ENCODE measurements around the gene CLDN22. TPM values are rescaled to one million over a fixed set of nuclear protein-coding genes. Genes with fewer than 3 reads are reported as not detected.

CLDN22 gene
- not detected in 2 replicates for total RNA-seq

GRCh38 chr4:183320211-183321059 is at the start of gene CLDN22:
Gene CLDN22 (minus strand): TSS chr4:183320276. CDS start chr4:183320218, 58 bp downstream.
- no peak for DNase-seq (ENCODE audit: low read depth in 2 of 2)

- no peak for DNase-seq (ENCODE audit: low read depth in 2 of 2)
These were observed 49.0 kb upstream of the CLDN22 start for GRCh38 chr4:183369073-183369472.

GRCh38 chr4:183366206-183366835 is 46.2 kb upstream of the CLDN22 start:
- no peak for DNase-seq (ENCODE audit: low read depth in 2 of 2)

GRCh38 chr4:183364025-183364424 is 43.9 kb upstream of the CLDN22 start:
- DNase-seq (ENCODE audit: low read depth in 2 of 2): no peak

GRCh38 chr4:183362916-183363542 is 43.0 kb upstream of the CLDN22 start:
- DNase-seq (ENCODE audit: low read depth in 2 of 2): peak; percentile 42 to 44

GRCh38 chr4:183362036-183362435 is 42.0 kb upstream of the CLDN22 start:
- no peak for DNase-seq (ENCODE audit: low read depth in 2 of 2)

- DNase-seq (ENCODE audit: low read depth in 2 of 2): peak in 1 of 2 donors; percentile 52
These were observed 40.3 kb upstream of the CLDN22 start for GRCh38 chr4:183360161-183360919.

- DNase-seq (ENCODE audit: low read depth in 2 of 2): no peak
These were observed 38.2 kb upstream of the CLDN22 start for GRCh38 chr4:183358215-183358755.

- no peak for DNase-seq (ENCODE audit: low read depth in 2 of 2)
These were observed 37.0 kb upstream of the CLDN22 start for GRCh38 chr4:183356931-183357675.

- DNase-seq (ENCODE audit: low read depth in 2 of 2): no peak
These were observed 36.2 kb upstream of the CLDN22 start for GRCh38 chr4:183356173-183356830.

- peak; percentile 55 to 90 for DNase-seq (ENCODE audit: low read depth in 2 of 2)
These were observed 35.3 kb upstream of the CLDN22 start for GRCh38 chr4:183355405-183355804.

- DNase-seq (ENCODE audit: low read depth in 2 of 2): no peak
These were observed 34.1 kb upstream of the CLDN22 start for GRCh38 chr4:183354219-183354618.

GRCh38 chr4:183353557-183353956 is 33.5 kb upstream of the CLDN22 start:
- no peak for DNase-seq (ENCODE audit: low read depth in 2 of 2)

- DNase-seq (ENCODE audit: low read depth in 2 of 2): no peak
These were observed 32.5 kb upstream of the CLDN22 start for GRCh38 chr4:183352546-183352945.

GRCh38 chr4:183350317-183351071 is 30.4 kb upstream of the CLDN22 start:
- DNase-seq (ENCODE audit: low read depth in 2 of 2): no peak

- peak in 1 of 2 donors; percentile 27 for DNase-seq (ENCODE audit: low read depth in 2 of 2)
These were observed 29.6 kb upstream of the CLDN22 start for GRCh38 chr4:183349673-183350072.

- DNase-seq (ENCODE audit: low read depth in 2 of 2): peak; percentile 77 to 92
These were observed 28.9 kb upstream of the CLDN22 start for GRCh38 chr4:183348706-183349659.

GRCh38 chr4:183348136-183348535 is 28.1 kb upstream of the CLDN22 start:
- no peak for DNase-seq (ENCODE audit: low read depth in 2 of 2)

Measured in lung microvascular endothelial cell (primary cell).